LNCaP clone FGC (cell line): ENCODE measurements around the gene TTC33.
"Not testable (repeated sequence)": the region's sequence is repeated elsewhere in the genome, so short reads cannot be mapped to it uniquely, and the experiment has no call there.

Experiments
- DNase-seq: peaks from one replicate; pipeline ENCODE4 v3.0.0-alpha.2; 2011; ENCODE audit warnings: low read depth
- H3K4me3 ChIP-seq: 2 replicates; pipeline ENCODE4 v1.5.1; 2011; ENCODE audit warnings: mild to moderate bottlenecking, low read depth, low read length, control low read depth
- CTCF ChIP-seq: IDR thresholded peaks from 2 replicates; pipeline ENCODE4 v1.5.1; 2012; ENCODE audit warnings: mild to moderate bottlenecking; ENCODE audit not compliant: control insufficient read depth, insufficient read depth; ENCODE audit errors: extremely low read depth

TTC33 gene

GRCh38 chr5:40651201-40651600, 104.6 kb downstream of the TTC33 start:
- no peak for DNase-seq
- H3K4me3 ChIP-seq = no peak overlapping the region
- no peak for TF ChIP-seq CTCF

- no peak for DNase-seq
- H3K4me3 ChIP-seq = no peak overlapping the region
- no peak for TF ChIP-seq CTCF
These were observed 106.2 kb downstream of the TTC33 start for GRCh38 chr5:40649463-40650030.

GRCh38 chr5:40648150-40648549, 107.6 kb downstream of the TTC33 start:
- no peak for TF ChIP-seq CTCF
- DNase-seq = no peak
- H3K4me3 ChIP-seq = no peak overlapping the region

- DNase-seq = no peak
- no peak overlapping the region for H3K4me3 ChIP-seq
- no peak for TF ChIP-seq CTCF
These were observed 109.5 kb downstream of the TTC33 start for GRCh38 chr5:40646266-40646665.

GRCh38 chr5:40639531-40639930, 116.2 kb downstream of the TTC33 start:
- DNase-seq, H3K4me3 ChIP-seq: not testable (repeated sequence)

GRCh38 chr5:40634593-40634992, 121.2 kb downstream of the TTC33 start:
- TF ChIP-seq CTCF = no peak
- H3K4me3 ChIP-seq = no peak overlapping the region
- no peak for DNase-seq

- no peak overlapping the region for H3K4me3 ChIP-seq
- TF ChIP-seq CTCF = no peak
- DNase-seq = no peak
These were observed 121.6 kb downstream of the TTC33 start for GRCh38 chr5:40634154-40634553.

GRCh38 chr5:40631236-40631635, 124.5 kb downstream of the TTC33 start:
- no peak for TF ChIP-seq CTCF
- no peak for DNase-seq
- H3K4me3 ChIP-seq = no peak overlapping the region
